Measurements from ENCODE around the gene PLCH1.

PLCH1 gene

DNA sequence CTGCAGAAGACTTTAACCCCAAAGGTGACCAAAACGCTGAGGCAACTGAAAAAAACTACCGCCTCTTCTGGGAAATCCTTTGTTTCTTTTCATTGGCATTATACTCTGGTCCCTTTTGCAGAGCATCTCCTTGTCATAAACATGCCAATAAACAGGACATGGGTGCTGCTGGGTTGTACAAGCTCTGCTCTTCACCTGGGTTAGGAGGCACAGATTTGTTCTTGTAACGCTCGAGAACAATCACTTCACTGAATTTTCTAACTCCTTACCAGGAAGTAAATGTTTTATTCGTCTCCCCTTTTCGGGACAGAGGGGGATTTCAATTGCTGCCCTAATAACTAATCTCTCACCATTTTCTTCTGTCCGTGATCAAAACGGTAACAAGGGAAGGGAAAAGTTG lies 1.3 kb downstream of the PLCH1 start:
- DNase-seq = no peak

DNA sequence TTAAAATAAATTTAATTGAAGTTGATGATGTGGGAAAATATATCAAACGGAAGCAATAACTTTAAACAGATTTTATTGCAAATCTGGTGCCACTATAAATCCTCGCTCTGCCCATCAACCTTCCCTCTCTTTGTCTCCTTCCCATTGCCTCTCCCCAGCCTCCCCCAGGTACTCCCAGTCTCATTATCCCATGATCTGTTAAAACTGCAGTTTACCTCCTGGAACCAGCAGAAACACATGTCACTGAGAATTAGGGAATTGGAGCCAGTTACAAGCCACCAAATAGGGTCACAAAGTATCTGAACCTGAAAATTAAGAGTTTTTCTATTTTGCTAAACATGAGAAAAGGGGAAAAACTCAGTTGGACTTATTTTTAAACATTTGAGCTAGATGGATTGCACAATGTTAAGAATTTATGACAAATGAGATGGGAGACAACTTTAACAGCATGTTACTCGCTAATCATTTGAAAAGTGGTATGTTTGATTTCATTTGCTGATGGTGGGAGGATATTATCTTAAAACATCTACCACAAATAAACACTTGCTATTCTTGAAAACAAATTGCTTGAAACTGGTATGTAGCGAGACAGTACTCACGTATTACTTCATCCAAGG lies 2.4 kb downstream of the PLCH1 start:
- DNase-seq = no peak

DNA sequence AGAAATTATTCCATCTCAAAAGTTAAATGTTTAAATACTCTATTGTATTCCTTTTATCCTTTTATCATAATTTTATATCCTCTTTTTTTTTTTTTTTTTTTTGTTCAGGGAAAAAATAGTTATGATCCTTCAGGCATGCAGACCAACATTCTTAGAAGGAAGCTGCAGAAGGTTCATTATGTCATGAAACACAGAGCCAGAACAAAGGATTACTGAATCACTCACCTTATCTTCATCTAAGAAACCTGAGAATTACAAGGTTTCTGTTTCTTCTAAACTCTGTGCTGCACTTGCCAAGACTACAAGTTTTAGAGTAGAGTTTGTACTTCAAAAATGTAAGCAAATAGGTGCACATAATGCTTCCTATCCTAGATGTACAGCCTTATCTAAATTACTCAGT lies 3.3 kb downstream of the PLCH1 start:
- DNase-seq = no peak

DNA sequence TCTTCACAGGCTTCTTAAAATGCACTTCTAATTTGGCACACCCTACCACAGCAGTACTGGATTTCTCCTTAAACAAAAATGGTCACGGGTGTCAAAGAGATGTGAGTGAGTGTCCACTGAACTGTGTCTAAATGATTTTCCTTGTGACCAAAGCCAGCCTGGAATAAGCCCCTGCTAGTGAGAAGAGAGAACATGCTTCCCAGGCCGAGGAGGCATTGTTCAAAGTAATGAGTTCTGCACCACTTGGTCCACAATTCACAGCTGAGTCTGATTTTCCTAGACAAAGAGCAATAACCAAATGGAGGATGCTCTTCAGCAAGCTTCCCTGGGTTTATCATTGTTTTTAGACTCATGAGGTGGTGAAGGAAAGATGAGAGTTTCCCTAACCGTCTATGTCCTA lies 3.8 kb downstream of the PLCH1 start:
- no peak for DNase-seq

DNA sequence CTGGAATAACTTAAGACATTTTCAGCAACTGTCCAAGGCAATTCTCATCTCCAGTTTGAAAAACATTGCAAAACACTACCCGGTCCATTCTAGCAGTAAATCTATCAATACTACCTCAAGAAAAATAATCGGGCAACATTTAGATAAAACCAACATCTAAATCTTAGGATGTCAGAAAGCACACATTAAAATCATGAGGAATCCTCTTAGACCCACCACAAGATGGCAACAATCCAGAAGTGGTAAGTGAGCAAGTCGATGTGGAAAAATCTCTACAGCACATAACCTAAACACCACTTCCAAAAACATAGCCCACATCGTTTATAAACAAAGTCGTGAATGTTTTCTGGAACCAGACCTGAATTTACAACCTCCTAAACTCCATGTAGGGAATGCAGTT lies 5.7 kb downstream of the PLCH1 start:
- DNase-seq = no peak

DNA sequence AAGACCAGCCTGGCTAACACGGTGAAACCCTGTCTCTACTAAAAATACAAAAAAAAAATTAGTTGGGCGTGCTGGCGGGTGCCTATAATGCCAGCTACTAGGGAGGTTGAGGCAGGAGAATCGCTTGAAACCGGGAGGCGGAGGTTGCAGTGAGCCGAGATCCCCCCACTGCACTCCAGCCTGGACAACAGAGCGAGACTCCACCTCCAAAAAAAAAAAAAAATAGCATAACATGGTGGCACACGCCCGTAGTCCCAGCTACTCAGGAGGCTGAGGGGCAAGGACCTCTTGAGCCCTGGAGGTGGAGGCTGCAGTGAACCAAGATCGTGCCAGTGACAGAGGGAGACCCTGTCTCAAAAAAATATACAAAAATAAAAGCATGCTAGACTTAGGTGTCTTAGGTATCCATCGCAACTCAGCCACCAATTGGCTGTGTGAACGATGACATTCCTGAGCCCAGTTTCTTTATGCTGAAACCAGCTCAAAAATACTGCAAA lies 6.2 kb downstream of the PLCH1 start:
- DNase-seq = no peak

DNA sequence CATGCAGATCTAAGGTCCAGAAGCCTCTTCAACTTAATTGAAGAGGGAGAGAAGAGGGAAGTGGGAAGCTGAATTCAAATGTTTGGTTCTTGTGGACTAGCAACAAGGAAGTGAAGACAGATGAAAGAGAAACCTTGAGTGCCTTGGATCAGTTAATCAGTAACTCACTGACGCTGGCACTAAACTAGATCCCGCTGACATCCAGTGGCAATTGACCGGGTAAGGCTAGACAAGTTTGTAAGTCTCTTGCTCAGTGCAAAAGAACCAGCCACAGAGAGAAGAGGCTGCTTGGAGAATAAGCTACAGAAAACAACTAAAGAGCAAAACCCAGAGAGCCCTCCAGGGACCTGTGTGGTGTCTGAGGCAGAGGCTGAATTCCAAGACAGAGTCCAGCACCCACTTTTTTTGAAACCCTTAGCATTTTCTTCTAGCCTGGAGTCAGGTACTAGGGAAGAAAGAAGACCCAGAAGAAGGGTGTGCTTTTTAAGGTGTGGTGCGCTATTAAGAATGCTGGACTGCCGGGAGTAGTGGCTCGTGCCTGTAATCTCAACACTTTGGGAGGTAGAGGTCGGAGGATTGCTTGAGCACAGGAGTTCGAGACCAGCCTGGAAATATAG lies 6.9 kb downstream of the PLCH1 start:
- DNase-seq = no peak

DNA sequence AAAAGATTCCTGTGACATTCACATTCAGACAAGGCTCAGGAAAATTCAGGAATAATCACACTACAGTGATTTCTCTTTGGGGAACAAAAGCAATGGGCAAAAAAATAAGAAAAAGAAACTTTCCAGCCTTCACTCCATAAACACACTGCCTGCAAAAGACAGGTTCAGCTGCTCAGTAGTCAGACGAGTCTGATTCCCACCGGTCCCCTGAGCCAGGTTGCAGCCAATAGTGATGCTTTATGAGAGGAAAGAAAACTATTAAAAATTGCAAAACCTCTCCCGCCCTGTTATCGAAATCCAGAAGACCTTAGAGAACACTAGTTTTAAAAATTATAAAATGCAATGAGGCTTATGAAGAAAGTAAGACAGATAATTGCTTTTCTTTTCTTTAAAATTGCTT lies 8.5 kb downstream of the PLCH1 start:
- no peak for DNase-seq

DNA sequence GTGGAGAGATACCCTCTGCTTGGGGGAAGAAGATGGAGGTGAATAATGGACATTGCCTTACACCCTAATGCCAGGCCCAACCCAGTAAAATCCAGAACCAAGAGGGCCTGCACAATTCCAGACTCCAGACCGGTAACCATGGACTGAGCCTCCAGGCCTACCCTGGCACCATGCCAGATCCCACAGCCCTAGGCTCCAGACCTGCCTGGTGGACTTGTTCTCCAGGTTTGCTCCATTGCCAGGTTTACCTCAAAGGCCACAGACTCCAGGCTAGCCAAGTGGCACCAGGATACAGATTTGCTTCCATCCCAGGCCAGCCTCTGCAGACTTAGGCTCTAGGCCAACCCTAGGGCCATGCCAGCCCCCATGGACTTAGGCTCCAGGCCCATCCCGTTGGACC lies 14.0 kb downstream of the PLCH1 start:
- DNase-seq = no peak

DNA sequence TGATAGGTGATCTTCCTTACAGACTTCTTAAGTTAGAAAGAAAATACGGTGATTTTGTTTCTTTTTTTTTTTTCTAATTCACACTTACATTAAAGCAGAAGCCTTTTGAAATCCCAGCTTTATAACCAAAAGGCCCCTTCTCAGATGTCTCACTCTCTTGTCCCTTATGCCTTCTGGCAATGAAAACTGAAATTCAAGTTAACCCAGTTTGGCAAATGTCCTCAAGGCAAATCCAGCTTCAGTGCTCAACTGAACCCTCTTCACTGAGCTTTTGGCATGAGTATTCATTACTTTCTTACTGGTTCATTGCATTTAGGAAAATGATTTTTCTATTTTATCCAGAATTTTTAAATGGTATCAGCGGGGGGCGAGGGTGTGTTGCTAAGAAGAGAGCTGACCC lies 17.0 kb downstream of the PLCH1 start:
- no peak for DNase-seq

DNA sequence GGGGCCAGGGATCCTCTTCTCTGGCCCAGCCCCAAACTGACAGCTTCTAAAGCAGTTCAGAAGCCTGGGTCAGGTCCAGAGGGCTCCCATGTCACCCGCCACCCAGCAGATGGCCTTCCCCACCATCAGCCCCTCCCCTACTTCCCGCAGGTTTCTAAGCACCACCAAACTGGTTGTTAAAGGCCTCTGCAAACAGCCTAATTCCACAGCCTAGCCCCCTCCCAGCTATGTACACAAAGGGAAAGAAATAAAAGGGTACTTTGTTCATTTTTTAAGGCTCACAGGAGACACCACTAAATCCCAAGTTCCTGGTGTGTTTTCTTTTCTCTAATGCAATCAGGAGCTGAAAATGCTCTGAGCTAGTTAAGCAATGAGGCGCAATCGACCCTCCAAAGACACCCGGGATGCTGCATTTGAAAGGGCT lies 30.6 kb downstream of the PLCH1 start:
- no peak for DNase-seq

DNA sequence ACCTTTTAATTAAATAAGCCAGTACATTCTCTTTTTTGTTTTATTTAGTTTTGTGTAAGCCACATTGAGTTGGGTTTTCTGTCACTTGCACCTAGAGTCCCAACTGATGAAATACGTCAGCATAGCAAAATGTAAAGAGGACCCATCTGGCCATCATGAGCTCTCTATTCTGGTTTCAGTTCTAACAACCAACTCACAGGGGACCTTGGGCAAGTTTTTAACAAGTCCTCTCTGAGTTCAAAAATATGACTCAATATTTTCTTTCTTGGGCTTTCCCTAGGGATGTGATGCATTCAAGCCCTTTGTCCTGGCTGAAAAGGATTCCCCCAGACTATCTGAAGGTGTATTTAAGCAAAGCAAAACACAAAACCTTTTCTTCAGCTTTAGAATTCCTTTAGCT lies 32.9 kb downstream of the PLCH1 start:
- no peak for DNase-seq

DNA sequence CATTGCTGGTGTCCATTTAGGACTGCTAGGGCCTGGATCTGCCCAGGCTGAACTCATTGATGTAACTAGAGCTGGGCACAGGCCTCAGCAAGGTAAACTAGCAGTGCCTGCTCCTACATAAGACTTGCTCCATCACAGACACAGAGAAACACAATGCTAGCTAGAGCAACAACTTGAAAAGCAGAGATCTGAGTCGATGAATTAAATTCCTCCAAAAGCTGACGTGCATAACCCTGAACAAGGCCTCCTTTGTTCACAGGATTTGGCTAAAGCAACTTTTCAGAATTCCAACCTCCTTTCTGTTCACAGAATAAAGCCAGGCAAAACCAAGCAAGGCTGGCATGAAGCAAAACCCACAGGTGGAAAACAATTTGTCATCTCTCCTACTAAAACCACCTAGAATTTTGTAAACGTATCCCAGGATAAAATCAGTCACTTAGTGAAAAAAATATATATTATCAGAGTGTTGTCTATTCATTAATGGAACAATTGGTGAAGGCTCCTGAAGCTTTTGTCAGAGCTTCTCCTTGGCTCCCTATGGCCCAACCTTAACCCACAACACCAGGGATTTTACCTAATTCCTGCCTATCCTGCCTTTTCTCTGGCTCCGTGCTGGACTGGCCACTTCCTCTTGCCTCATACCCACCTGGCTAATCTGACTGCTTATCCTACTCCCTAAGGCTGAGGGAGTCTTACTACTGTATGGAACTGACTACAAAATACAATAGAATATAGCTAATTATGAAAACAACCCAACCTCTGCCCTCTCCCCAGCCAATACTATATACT lies 39.9 kb downstream of the PLCH1 start:
- no peak for DNase-seq

DNA sequence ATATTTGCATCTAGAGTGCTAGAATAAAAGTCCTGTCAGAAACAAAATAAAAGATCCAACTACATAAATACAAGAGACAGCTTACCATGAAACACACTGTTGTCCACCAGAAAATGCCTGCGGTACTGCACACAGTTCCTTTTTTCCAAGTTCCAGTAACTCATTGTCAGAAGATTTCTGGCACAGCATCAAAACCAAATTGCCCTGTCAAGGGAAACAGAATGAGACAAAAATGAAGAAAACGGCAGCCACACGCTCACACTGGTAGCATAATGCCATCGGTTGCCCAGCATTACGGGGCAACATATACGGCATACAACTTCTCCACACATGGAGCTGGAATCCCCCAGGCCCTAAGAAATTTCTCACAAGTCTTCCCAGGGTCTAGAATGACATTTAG lies 40.8 kb downstream of the PLCH1 start:
- no peak for DNase-seq

DNA sequence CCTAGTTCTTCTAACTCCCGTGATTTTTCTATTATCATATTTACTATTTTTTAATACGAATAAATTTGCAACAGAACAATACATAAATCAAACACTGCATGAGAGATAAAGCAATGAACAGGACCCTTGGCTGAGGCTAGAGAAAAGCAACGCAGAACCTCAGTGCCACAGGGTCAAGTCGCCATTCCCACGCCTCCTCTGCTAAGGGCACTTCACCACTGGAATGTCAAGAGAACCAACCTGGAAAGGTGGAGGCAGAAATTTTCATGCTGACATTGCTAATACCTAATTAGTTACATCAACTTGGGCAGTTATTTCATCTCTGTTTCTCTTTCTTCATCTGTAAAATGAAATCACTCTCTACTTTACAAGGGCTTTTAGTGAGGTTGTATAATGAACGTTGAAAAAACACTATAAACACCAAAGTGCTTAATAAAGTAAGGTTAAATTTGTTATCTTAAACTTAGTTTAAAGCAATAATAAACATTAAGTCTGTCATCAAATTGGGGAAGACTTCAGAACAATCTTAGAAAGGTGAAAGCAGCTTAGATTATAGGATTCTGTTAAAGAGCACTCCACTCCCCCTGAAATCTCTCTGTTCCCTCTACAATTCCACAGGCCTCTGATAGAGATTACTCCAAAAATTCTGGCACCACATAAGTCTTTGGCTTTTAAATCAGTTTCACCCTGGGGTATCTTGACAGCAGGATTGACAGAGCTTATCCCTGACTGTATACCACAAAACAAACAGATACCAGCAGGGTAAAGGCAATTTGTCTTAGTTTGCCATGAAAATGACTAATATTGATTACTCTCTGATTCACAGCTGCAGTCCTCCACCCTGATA lies 41.9 kb downstream of the PLCH1 start:
- no peak for DNase-seq

DNA sequence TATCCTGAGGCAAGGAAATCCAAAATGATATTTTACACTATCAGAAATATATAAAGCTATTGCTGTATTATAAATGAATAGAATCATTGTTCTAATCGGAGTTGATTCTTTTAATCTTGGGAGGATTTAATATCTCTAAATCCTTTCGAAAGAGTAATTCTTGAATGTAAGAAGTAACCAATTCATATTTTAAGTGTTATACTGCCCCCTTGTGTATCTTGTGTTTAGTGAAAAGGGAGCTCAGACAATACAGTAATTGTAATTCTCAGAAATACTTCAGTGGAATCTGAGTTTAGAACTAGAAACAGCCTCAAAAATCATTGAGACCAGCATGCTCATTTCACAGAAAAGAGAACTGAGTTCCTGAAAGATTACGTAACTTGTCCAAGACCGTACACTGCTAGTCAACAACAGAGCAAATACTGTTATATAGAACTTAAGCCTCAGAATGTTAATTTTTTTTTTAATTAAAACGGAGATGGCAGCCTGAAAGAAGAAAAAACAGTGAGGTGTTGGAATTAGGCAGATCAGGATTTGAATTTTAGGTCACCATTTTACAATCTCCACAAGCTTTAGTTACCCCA lies 42.9 kb downstream of the PLCH1 start:
- no peak for DNase-seq

DNA sequence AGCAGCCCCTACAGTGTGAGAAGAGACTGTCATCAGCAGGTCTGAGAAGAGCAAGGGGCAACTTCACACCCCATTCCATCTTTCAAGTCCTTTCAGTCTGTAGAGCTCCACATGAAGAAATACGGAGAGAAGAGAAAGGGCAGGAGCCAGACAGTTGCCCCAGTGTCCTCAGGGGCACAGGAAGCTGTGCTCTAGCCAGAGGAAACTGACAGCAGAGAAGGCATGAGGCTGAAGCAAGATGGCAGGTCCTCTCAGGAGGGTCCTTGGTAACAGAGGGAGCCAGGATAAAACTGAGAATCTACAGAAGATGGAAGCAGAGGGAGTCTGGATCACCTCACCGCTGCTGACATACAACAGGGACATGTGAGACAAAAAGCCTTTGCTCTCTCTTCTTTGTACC lies 47.3 kb downstream of the PLCH1 start:
- DNase-seq = no peak

DNA sequence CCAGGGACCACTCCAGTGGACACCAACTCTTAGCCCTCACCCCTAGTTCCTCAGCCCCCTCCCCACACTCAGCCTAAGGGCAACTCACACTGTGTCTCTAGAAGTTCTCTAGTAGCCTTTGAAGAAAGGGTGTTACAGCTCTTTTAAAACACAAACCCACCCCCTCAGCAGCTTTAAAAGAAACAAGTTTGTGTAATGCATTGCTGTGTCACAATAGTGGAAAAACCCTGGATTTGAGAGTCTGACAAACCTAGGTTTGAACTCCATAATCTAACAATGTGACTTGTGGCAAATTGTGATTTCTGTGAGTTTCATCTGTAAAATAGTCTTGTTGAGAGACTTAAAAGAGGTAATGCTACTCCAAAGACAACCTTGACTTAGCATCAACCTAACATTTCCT lies 54.0 kb downstream of the PLCH1 start:
- DNase-seq = no peak

DNA sequence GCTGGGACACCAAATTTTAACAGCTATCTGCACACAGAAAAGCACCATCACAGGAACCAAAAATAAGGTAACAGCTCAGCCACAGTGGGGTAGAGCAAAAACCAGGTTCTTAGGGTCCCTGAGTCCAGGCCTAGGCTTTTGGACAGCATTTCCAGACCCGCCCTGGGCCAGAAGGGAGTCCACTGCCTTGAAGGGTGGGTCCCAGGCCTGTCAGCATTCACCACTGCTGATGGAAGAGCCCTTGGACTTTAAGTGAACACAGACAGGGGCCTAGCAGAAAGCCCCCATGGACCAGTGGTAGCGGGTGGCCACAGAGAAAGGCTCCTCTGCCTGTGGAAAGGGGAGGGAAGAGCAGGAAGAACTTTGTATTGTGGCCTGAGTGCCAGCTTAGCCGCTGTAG lies 56.4 kb downstream of the PLCH1 start:
- DNase-seq = no peak

DNA sequence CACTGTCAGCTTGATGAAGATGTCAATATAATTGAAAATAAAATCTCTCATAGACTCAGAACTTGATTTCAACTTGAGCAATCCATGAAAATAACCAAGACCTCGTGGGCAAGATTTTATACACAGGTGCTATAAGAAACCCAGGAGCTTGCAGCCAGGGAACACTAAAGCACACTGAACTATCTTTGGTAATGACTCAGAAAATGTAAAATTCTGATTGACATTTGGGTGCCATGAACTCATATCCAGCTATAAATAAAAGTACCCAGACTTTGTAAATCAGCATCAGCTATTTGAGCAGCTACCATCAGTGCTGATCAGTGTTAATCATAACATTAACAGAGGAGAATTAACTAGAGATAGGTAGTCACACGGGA lies 61.5 kb downstream of the PLCH1 start:
- DNase-seq = no peak

DNA sequence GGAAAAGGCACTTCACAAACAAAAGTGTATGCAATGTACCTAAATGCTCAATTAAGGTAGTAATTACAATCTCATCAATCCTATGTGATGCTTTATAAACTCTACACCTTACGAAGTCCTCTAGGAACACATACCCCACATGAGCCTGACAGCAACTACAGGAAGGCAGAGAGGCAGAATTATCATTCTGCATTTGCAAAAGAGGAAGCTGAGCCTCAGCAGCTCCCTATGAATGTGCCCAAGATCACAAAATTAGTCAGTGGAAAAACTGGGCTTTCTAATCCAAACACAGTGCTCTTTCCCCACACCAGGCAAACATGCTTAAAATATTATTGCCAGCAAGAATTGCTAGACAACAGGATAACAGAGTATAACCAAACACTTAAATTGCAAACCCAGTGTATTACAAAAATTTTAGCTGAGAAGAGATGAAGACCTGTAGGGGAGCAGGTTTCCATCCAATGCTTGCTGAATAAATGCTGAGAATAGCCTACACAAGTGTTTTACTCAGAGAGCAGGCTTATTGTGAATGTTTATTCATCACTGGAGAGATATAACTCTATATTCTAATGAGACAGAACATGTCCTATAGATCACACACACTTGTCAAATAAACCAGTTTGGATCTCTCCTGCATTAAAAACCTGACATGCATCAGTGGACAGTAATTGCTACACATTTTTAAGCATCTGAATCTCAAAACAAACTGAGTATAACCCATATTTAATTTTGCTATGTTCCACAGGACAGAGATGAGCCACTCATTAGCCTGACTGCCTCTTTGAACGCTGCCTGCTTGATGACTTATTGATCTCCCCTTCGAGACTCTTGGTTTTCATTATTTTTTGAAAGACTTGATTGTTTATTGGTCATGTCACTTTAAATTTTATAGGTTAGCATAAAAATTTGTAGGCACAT lies 62.2 kb downstream of the PLCH1 start:
- no peak for DNase-seq

Data from CD4-positive, alpha-beta T cell treated with Interleukin-15 for 1 hour (primary cell).